ENCODE measurements around the gene HOXD4. TPM values are rescaled to one million over a fixed set of nuclear protein-coding genes. Genes with fewer than 3 reads are reported as not detected.
A peak's percentile ranks its signal among the peaks of the same experiment; 100 is the strongest.

HOXD4 gene
- total RNA-seq, 3 donors from 2014 or later = not detected

DNA sequence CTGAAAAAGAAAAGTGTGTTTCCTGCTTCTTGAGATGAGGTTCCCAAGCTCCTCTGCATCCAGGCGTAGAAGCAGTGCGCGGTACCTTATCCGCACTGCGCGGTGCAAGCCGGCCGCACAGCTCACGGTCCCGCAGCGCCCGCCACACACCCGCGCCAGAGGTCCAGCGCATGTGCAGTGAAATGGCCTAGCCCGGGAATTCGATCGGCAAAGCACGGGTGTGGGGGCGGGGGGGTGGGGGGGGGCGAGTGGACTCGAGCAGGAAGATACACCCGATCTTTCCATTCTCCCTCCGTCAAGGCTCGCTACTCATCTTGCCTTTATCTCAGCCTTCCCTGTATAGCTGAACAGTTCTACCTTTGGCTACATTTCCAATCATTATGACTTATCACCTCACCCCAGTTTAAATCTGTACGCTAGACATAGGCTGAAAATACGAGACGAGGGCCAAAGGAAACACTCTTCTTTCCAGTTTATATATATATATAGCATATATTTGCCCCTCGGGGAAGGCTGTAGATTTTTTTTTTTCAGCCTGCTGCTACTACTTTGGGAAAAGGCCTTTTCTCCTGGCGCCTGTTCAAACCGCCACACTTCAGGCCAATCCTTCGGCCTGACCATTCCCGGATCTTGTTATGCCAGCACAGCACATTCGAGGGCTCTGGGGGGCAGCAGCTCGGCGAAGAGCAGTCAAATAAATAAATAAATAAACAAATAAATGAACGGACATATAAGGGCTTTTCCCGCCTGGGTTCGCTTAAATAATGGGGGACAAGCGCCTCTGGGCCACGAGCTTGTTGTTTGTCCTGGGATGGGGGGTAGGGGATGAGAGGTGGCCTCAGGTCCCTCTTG is 11.5 kb upstream of the HOXD4 start:
- H3K9me3 Mint-ChIP-seq = peaks cover 4% of the 10 kb centered on the region
- DNase-seq (no peak), ATAC-seq (no peak)
- peaks cover 89% of the 10 kb centered on the region for H3K27me3 Mint-ChIP-seq (ENCODE audit: low read depth)
- no peak overlapping the region for H3K4me3 Mint-ChIP-seq
- H3K36me3 Mint-ChIP-seq (ENCODE audit: insufficient read depth) = peaks cover 2% of the 10 kb centered on the region
- H3K4me1 Mint-ChIP-seq (ENCODE audit: low read depth) = peaks cover 18% of the 10 kb centered on the region

DNA sequence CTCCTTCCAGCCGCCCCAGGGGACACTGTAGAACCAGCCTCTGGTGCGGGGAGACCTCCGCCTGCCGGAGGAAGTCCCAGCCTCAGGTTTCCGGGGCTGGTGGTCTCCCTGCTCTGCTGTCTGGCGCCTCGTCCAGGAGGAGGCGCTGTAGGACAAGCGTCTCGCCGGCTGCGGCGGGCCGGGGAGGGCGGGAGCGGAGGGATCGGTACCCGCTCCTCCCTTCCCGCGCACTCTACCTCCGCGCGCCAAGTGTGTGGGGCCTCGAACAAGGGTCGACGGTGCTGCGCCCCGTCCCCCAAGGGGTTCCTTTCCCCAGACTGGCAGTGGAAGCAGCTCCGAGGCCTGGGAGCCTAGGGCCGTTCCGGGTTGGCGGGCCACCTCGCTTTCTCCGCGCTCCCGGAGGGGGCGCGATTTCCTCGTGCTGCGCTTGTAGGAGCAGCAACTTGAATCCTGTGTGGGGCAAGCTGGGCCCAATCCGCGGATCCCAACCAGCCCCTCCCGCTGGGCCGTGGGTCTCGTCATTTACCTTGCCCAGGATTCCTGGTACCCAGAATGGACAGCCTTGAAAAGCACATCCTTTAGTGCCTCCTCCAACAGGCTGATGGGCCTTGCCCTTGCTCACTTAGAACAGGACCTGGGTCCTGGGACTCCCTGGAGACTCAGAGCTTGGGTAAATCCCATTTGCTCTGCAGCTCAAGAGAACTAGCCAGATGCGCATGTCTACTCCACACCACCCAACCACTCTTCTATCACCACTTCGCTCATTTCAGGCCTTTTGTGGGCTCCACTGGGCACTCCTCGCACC is 10.6 kb upstream of the HOXD4 start:
- H3K27me3 Mint-ChIP-seq (ENCODE audit: low read depth) = peaks cover 89% of the 10 kb centered on the region
- no peaks in the 10 kb centered on the region for H3K36me3 Mint-ChIP-seq (ENCODE audit: insufficient read depth)
- ATAC-seq (peak; percentile 89 to 94), DNase-seq (peak; percentile 57)
- H3K9me3 Mint-ChIP-seq = peaks cover 4% of the 10 kb centered on the region
- no peak overlapping the region for H3K4me3 Mint-ChIP-seq
- H3K4me1 Mint-ChIP-seq (ENCODE audit: low read depth) = peaks cover 13% of the 10 kb centered on the region

- Mint-ChIP-seq H3K4me1 (ENCODE audit: low read depth) (peaks cover 12% of the 10 kb centered on the region), H3K4me3 (no peak overlapping the region), H3K27me3 (ENCODE audit: low read depth) (peaks cover 93% of the 10 kb centered on the region), H3K9me3 (peaks cover 4% of the 10 kb centered on the region), H3K36me3 (ENCODE audit: insufficient read depth) (no peaks in the 10 kb centered on the region)
- ATAC-seq (no peak), DNase-seq (no peak)
Measured at GRCh38 chr2:176142281-176142680, 9.1 kb upstream of the HOXD4 start.

DNA sequence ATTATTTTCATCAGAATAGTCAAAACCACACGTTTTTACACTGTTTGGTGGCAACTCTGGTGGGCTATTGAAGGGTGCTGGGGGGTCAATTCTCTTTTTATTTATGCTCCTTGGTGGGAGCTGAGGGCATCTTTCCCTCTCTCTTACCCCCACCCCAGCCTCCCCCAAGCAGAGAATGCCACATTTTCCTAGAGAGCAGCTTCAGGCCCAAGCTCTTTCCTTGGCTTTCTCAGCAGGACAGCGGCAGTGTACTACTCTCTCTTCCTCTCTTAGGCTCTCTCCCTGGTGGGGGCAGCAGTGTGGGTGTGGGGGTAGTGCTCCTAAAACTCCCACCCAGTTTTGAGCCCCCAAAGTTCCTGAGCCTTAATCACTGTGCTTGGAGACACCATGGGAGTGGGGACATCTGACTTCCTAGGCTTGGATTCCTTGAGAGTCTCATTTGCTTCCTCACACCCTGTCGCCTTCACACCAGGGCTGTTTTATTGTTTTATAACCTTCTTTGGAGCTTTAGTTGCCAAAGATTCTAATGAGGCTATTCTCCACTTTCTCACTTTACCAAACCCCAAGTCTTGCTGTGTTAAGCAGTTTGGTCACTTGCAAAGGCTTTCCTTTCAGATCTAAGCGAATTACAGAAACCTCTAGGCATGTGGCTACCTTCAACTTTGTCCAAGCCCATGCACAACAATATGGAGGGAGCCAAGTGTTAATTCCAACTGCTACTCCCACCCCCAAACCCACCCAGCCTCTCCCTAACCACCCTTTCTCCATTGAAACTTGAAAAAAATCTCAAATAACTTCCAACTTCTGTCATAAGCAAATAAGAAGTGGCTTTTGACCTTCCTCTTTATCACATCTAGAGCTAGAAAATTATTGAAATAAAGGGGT is 6.0 kb upstream of the HOXD4 start:
- no peak for DNase-seq
- Mint-ChIP-seq H3K4me3 (no peak overlapping the region), H3K27me3 (ENCODE audit: low read depth) (peaks cover 92% of the 10 kb centered on the region), H3K36me3 (ENCODE audit: insufficient read depth) (no peaks in the 10 kb centered on the region), H3K9me3 (no peaks in the 10 kb centered on the region), H3K4me1 (ENCODE audit: low read depth) (peaks cover 7% of the 10 kb centered on the region)
- ATAC-seq = no peak

- ATAC-seq (no peak), DNase-seq (no peak)
- Mint-ChIP-seq H3K9me3 (no peaks in the 10 kb centered on the region), H3K4me3 (no peak overlapping the region), H3K27me3 (ENCODE audit: low read depth) (peaks cover 93% of the 10 kb centered on the region), H3K36me3 (ENCODE audit: insufficient read depth) (no peaks in the 10 kb centered on the region), H3K4me1 (ENCODE audit: low read depth) (peaks cover 5% of the 10 kb centered on the region)
Measured at GRCh38 chr2:176146101-176146500, 5.2 kb upstream of the HOXD4 start.

GRCh38 chr2:176146645-176147044 is 4.7 kb upstream of the HOXD4 start:
- DNase-seq (no peak), ATAC-seq (no peak)
- H3K36me3 Mint-ChIP-seq (ENCODE audit: insufficient read depth) = no peaks in the 10 kb centered on the region
- H3K4me1 Mint-ChIP-seq (ENCODE audit: low read depth) = peaks cover 2% of the 10 kb centered on the region
- H3K9me3 Mint-ChIP-seq = no peaks in the 10 kb centered on the region
- peaks cover 92% of the 10 kb centered on the region for H3K27me3 Mint-ChIP-seq (ENCODE audit: low read depth)
- no peak overlapping the region for H3K4me3 Mint-ChIP-seq

DNA sequence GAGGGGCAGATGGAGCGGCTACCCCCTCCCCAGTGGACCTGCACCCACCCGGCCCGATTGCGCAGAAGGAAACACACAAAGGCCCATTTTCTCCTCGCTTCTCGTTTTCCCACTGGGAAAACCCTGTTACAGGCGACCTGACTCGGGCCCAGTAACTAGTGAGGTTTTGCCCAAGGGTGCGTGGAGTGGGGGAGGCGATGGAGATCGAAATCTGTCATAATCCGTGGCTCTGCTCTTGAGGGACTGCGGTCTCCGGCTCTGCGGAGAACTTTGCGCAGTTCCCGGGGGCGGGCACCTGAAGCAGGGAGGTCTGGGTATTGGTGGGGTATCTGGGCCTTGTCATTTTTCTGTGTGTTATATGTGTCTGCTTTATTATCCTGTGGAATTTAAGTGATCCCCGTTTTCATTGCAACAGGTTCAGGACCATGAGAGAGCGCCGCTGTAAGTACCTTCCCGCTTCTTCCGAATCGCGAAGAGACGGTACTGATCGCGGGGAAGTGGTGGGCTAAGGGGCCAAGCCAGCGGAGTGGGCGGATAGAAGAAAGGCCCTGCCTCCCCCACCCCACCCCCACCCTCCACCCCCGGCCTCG is 4.0 kb upstream of the HOXD4 start:
- no peak for ATAC-seq
- peaks cover 89% of the 10 kb centered on the region for H3K27me3 Mint-ChIP-seq (ENCODE audit: low read depth)
- peaks cover 2% of the 10 kb centered on the region for H3K4me1 Mint-ChIP-seq (ENCODE audit: low read depth)
- no peak overlapping the region for H3K4me3 Mint-ChIP-seq
- no peak for DNase-seq
- H3K9me3 Mint-ChIP-seq = no peaks in the 10 kb centered on the region
- H3K36me3 Mint-ChIP-seq (ENCODE audit: insufficient read depth) = no peaks in the 10 kb centered on the region

GRCh38 chr2:176147800-176148496 is 3.4 kb upstream of the HOXD4 start:
- Mint-ChIP-seq H3K4me3 (no peak overlapping the region), H3K4me1 (ENCODE audit: low read depth) (peaks cover 2% of the 10 kb centered on the region), H3K36me3 (ENCODE audit: insufficient read depth) (no peaks in the 10 kb centered on the region), H3K9me3 (no peaks in the 10 kb centered on the region), H3K27me3 (ENCODE audit: low read depth) (peaks cover 88% of the 10 kb centered on the region)
- ATAC-seq (no peak), DNase-seq (no peak)

DNA sequence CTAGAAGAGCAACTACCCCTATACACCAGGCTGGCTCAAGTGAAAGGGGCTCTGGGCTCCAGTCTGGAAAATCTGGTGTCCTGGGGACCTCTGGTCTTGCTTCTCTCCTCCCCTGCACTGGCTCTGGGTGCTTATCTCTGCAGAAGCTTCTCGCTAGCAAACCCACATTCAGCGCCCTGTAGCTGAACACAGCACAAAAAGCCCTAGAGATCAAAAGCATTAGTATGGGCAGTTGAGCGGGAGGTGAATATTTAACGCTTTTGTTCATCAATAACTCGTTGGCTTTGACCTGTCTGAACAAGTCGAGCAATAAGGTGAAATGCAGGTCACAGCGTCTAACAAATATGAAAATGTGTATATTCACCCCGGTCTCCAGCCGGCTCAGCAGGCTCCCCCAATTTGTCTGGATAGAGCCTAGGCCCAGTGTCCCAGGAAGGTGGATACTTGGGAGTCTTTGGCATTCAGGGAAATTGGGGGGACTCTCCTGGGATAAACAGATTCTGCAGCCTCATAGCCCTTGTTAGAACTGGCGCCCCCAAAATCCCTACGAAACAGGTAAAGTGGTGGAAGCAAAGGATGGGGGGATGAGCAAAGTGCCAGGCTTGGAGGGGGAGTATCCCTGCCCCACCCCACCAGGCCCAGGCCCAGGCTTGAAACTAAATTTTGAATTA is 2.5 kb upstream of the HOXD4 start:
- no peak for ATAC-seq
- no peaks in the 10 kb centered on the region for H3K9me3 Mint-ChIP-seq
- peaks cover 87% of the 10 kb centered on the region for H3K27me3 Mint-ChIP-seq (ENCODE audit: low read depth)

DNA sequence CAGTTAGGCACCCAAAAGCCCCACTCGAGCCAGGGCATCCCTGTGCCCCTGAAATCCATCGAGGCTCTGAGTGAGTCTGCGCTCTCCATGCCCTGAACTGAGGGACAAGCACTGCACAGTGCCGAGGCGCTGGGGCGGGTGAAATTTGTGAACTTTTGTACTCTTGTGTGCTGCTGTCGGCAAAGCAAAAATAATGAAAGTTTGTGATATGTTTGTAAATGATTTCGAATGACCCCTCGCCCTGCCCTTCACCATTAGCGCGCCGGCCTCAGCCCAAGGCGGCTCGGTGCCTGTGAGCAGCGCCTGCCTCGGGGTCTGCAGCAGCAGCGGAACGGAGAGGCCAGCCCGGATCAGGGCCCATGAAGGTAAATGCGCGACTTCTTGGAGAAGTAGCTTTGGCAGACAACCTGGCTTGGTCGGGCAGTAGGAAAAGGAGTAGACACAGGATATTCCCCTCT is 1.8 kb upstream of the HOXD4 start:
- ATAC-seq = no peak
- no peak for DNase-seq
- Mint-ChIP-seq H3K36me3 (ENCODE audit: insufficient read depth) (no peaks in the 10 kb centered on the region), H3K4me3 (no peak overlapping the region), H3K4me1 (ENCODE audit: low read depth) (peaks cover 2% of the 10 kb centered on the region), H3K27me3 (ENCODE audit: low read depth) (peaks cover 89% of the 10 kb centered on the region), H3K9me3 (no peaks in the 10 kb centered on the region)

More for the DNA sequence above, 2.5 kb upstream of the HOXD4 start:
- no peaks in the 10 kb centered on the region for H3K36me3 Mint-ChIP-seq (ENCODE audit: insufficient read depth)
- DNase-seq = no peak
- H3K4me3 Mint-ChIP-seq = no peak overlapping the region
- peaks cover 2% of the 10 kb centered on the region for H3K4me1 Mint-ChIP-seq (ENCODE audit: low read depth)

DNA sequence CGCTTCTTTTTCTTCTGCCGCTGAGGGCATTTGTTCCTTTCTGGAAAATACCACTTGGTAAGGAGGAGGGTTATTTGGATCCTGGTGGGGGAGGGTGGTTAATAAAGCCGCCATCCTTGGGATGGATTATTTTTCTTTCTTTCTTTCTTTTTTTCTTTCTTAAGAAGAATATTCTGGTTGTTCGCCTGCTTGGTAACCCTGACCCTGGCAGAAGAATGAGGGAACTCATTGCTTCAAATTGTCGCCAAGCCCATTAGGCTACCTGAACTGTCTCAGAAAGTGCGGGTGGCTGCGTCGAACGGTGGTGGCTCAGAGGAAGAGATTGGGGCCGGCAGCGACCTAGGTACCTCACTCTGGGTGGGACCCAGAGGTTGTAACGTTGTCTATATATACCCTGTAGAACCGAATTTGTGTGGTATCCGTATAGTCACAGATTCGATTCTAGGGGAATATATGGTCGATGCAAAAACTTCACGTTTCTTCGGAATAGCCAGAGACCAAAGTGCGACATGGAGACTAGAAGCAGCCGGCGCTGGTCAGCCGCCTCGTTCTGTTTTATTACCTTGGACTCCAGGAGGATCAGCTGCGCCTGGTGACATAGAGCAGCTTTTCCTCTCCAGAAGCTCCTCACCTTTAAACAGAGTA is 1.3 kb upstream of the HOXD4 start:
- no peak overlapping the region for H3K4me3 Mint-ChIP-seq
- ATAC-seq = no peak
- no peaks in the 10 kb centered on the region for H3K9me3 Mint-ChIP-seq
- H3K36me3 Mint-ChIP-seq (ENCODE audit: insufficient read depth) = no peaks in the 10 kb centered on the region
- peaks cover 2% of the 10 kb centered on the region for H3K4me1 Mint-ChIP-seq (ENCODE audit: low read depth)
- DNase-seq = no peak
- peaks cover 88% of the 10 kb centered on the region for H3K27me3 Mint-ChIP-seq (ENCODE audit: low read depth)

DNA sequence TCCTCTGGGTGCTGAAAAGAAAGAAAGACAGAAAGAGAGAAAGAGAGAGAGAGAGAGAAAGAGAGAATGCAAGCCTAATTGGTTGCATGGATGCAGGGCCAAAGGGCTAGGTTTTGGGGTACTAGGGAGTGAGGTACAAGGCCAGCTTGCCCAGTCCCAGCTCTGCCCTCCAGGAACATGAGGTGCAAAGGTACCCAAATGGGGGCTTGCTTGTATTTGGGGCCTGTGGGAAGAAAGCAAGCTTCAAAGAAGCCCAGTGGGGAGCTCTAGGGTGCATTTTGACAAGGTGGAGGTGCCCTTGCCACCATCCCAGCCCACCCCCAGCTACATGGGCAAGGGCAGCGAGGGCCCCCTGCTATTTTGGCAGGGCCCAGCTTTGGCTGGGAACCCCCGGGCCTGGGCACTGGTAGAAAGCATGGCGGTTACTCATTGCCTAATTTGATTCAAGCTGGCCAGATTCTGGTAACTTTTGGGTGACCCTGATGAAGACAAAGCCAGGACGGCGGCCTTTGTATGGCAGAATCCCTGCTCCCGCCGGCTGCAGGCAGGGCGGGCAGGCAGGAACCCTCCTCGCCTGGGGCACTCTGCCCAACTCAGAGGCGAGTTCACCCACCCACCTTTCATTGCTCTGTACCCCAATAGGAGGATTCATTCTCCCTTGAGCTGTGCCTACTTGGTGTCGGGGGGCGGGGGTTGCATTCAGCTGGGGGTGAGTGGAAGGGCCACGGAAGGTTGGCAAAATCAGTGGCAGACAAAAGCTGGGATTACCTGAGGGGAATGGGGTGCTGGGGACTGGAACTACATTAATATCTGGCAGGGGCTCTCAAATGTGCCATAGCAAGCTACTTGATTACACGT is 537 bp upstream of the HOXD4 start:
- ATAC-seq = no peak
- no peak for DNase-seq
- H3K27me3 Mint-ChIP-seq (ENCODE audit: low read depth) = peaks cover 88% of the 10 kb centered on the region
- no peak overlapping the region for H3K4me3 Mint-ChIP-seq
- H3K9me3 Mint-ChIP-seq = no peaks in the 10 kb centered on the region
- peaks cover 2% of the 10 kb centered on the region for H3K4me1 Mint-ChIP-seq (ENCODE audit: low read depth)
- H3K36me3 Mint-ChIP-seq (ENCODE audit: insufficient read depth) = no peaks in the 10 kb centered on the region
